Activated T-cell treated with anti-CD3 and anti-CD28 coated beads for 24 hours (primary cell): Measurements from ENCODE around the gene RTCA.
"Not testable (repeated sequence)": the region's sequence is repeated elsewhere in the genome, so short reads cannot be mapped to it uniquely, and the experiment has no call there.

Experiments used
- DNase-seq: peaks from one replicate; pipeline ENCODE4 v3.0.0-alpha.2; 2020; ENCODE audit warnings: low read depth

Gene RTCA

GRCh38 chr1:100308777-100309176 is 42.8 kb downstream of the RTCA start:
- no peak for DNase-seq

DNA sequence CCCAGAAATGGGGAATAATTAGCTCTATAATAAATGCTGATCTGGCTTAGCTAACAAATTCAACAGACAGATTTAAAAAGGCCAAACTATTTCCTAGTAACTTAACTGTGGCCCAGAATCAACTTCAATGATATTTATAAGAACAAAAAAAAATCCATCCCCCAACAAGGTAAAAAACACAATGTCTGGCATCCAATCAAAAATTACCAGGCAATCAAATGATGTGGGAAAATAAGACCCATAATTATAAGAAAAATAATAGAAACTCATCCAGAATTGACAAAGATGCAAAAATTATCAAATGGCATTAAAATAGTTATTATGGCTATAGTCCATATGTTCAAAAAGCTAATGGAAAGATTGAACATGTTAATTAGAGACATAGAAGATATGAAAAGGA is 43.8 kb downstream of the RTCA start:
- no peak for DNase-seq

- DNase-seq, result no peak
Measured at GRCh38 chr1:100313382-100313781, 47.4 kb downstream of the RTCA start.

- no peak for DNase-seq
Measured at GRCh38 chr1:100316622-100317021, 50.6 kb downstream of the RTCA start.

DNA sequence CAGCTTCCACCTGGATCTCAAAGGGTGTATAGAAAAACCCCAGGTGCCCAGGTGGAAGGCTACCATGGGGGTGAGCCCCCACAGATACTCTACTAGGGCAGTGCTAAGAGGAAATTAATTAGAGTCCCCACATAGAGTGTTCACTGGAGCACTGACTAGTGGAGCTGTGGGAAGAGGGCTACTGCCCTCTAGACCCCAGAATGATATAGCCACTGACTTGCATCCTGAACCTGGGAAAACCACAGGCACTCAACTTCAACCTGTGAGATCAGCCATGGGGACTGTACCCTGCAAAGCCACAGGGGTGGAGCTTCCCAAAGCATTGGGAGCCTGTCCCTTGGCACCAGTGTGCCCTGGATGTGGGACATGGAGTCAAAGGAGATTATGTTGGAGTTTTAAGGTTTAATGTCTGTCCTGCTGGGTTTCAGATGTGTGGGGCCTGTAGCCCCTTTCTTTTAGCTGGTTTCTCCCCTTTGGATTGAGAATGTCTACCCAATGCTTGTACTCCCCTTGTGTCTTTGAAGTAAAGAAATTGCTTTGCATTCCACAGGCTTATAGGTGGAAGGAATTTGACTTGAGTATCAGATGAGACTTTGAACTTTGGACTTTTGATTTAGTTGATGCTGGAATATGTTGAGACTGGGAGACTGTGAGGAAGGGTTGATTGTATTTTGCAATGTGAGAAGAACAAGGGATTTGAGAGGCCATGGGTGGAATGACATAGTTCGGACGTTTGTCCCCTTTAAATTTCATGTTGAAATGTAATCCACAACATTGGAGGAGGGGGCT is 54.5 kb downstream of the RTCA start:
- no peak for DNase-seq

DNA sequence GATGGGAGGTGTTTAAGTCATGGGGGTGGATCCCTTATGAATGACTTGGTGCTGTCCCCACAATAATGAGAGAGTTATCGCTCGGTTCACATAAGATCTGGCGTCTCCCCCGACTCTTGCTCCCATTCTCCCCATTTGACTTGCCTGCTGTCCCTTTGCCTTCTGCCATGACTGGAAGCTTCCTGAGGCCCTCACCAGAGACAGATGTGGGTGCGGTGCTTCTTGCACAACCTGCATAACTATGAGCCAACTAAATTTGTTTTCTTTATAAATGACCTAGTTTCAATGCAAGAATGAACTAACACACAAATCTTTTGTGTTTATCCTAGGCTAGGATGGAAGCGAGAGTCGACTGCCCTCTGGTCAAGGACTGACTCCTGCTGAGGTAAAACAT is 55.1 kb downstream of the RTCA start:
- DNase-seq, result no peak

GRCh38 chr1:100321506-100321905 is 55.5 kb downstream of the RTCA start:
- DNase-seq, result no peak

- no peak for DNase-seq
Measured at GRCh38 chr1:100322436-100323211, 56.6 kb downstream of the RTCA start.

DNA sequence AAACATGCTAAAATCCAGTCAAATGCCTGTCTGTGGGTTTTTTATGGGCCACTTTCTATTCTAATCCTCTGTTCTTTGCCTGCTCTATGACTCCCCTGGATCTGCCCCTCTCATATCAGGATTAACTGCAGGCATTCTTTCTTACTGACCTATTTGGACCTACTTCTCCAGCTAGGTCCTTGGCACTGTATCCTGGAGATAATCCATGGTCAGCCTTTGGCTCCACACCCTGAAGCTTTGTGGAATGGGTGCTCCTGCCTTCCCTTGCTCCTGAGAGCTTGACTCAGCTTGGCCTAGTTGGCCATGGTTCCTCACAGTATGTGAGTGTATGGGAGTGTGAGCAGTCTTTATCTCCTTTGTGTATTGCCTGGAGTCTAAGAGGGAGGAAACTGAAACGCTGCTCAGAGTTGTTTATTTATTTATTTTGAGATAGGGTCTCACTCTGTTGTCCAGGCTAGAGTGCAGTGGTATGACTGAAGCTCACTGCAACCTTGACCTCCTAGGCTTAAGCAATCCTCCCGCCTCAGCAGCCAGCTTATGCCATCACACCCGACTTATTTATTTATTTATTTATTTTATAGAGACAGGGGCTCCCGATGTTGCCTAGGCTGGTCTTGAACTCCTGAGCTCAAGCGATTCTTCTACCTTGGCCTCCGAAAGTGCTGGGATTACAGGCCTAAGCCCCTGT is 57.5 kb downstream of the RTCA start:
- no peak for DNase-seq

DNA sequence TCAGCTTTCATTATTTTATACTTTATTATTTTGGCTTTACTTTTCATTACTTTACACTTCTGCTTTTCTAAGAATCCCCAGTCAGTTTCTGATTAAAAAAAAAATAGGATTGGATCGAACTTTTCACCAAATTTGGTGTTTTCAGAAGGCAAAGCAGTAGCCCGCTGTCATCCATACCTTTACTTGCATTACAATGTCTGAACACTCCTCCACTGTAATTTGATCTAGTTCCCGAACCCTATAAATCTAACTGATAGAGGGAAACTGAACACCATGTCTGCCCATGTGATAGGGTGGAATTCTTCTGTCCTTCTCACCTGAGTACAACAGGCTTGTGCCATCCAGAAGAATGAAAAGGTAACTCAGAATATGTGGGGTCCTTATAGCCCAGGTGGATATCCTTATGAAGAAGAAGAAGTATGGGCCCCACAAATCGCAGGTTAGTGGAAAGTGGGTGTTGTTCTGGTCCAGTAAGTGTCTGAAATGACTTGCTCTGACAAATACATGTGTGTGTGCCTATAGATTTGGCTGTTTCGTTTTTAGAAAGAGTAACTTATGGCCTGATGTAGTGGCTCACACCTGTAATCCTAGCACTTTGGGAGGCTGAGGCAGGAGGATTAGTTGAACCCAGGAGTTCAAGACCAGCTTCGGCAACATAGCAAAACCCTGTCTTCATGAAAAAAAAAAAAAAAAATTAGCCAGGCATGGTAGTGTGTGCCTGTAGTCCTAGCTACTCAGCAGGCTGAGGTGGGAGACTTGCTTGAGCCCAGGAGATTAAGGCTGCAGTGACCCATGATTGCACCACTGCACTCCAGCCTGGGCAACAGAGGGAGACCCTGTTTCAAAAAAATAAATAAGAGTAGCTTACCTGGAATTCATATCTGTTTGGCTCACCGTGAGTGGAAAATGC is 59.7 kb downstream of the RTCA start:
- DNase-seq, result no peak

GRCh38 chr1:100326325-100326670 is 60.3 kb downstream of the RTCA start:
- not testable (repeated sequence) for DNase-seq

GRCh38 chr1:100328133-100328532 is 62.1 kb downstream of the RTCA start:
- DNase-seq, result no peak

GRCh38 chr1:100331146-100331545 is 65.1 kb downstream of the RTCA start:
- not testable (repeated sequence) for DNase-seq

DNA sequence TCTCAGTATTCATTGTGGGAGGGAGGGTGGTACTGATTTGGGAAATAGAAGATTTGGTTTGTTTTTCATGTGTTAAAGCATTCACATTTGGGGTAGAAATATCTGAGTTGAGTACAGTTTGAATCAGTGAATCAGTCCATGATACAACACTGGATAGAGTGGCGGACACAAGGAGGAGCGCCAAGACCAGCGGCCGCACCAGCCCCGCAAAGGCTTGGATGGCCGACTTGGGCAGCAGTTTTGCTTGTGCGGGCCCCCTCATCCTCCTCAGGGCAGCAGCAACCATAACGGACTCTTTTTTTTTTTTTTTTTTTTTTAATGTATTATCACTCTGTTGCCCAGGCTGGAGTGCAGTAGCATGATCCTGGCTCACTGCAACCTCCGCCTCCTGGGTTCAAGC is 66.3 kb downstream of the RTCA start:
- DNase-seq, result no peak

DNA sequence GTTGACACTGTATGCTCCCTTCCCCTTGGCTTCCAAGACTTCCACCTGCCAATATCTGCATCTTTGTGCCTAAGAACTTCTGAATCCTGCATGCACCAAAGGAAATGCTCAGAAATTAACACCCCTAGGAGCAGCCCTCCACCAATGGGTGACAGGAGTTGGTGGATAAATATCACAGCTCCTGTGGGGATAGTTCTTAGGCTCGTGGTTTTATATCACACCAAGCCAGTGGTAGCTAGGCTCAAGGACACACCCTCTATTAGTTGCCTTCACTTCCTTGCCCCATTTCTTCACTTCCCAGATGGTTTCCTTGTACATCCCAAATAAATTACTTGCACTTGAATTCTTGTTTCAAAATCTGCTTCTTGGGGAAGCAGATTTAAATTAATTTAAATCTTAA is 69.4 kb downstream of the RTCA start:
- no peak for DNase-seq

DNA sequence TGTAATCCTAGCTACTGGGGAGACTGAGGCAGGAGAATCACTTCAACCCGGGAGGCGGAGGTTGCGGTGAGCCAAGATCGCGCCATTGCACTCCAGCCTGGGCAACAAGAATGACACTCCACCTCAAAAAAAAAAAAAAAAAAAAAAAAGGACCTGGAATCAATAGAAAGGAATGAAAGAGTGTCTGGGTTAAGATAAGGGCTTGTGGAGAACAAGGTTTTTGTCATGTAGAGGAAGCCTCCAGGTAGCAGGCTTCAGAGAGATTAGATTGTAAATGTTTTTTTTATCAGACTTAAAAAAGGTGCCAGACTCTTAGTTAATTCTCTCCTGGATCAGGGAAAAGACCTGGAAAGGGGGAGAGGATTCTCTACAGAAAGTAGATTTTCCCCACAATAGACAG is 71.9 kb downstream of the RTCA start:
- DNase-seq, result not testable (repeated sequence)

DNA sequence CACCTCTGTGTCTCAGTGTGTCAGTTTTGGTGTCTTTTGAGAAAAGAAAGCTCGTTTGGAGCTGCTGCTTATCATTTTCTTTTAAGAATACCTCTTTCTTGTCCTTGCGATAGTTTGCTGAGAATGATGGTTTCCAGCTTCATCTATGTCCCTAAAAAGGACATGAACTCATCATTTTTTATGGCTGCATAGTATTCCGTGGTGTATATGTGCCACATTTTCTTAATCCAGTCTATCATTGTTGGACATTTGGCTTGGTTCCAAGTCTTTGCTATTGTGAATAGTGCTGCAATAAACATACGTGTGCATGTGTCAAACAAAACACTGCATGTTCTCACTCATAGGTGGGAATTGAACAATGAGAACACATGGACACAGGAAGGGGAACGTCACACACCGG is 73.7 kb downstream of the RTCA start:
- DNase-seq, result not testable (repeated sequence)

GRCh38 chr1:100340494-100340893 is 74.5 kb downstream of the RTCA start:
- DNase-seq, result no peak

- DNase-seq, result no peak
Measured at GRCh38 chr1:100342348-100342747, 76.3 kb downstream of the RTCA start.
